ENCODE measurements around the gene CSPG4. TPM values are rescaled to one million over a fixed set of nuclear protein-coding genes. Genes with fewer than 3 reads are reported as not detected.
A peak's percentile ranks its signal among the peaks of the same experiment; 100 is the strongest.

The CSPG4 gene
- total RNA-seq, 2 experiments from 2014 or later, result not detected

DNA sequence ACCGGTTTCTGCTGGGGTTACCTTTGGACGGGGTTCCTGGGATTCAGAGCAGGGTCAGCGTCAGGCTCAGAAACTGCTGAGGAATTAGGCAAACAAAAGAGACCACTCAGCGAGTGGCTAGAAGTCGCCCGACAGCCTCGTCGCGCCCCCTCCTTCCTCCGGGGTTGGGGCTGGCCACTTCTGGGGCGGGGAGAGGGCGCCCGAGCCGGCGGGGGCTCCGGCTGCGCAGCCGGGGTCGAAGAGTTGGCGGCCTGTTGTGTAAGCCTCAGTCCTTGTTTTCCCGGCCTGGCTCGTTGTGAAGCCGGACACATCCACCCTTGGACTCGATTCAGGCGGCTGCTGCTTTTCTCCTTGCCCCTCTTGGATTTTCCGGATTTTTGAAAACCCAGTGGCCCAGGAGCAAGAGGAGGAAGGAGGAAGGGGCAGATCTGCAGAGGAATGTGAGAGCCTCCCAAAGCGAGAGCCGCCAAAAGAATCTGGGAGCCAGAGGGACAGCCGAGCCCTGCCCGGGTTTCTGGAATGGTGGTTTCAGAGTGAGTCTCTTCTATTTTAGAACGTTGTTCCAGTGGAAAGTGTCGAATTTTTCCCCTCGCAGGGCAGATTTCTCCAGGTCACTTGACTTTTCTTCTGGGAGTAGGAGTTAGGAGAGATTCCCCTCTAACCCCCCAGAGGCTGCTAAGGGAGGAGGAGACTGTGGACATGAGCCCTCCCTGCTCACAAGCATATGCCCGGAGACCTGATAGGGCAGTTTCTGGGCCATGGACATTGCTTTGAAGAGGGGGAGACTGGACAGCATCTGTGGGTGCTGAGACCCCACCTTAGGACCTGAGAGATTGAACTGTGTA is 64.3 kb downstream of the CSPG4 start:
- Mint-ChIP-seq H3K27me3 (peaks cover 17% of the 10 kb centered on the region), H3K27ac (no peak overlapping the region), H3K4me3 (peak overlapping the region; percentile 79), H3K4me1 (peaks cover 12% of the 10 kb centered on the region), H3K36me3 (no peaks in the 10 kb centered on the region), H3K9me3 (no peaks in the 10 kb centered on the region)
- ATAC-seq (ENCODE audit: low read depth), result no peak
- no peak for DNase-seq
- POLR2A ChIA-PET, result interaction anchor here (0.8 to 3.1 kb wide), 8 partner anchors 9 to 300 kb away, joined by 3 to 30 read pairs (median 8); partner anchors contain the start of genes IMP3, MAN2C1, SIN3A and SNUPN

DNA sequence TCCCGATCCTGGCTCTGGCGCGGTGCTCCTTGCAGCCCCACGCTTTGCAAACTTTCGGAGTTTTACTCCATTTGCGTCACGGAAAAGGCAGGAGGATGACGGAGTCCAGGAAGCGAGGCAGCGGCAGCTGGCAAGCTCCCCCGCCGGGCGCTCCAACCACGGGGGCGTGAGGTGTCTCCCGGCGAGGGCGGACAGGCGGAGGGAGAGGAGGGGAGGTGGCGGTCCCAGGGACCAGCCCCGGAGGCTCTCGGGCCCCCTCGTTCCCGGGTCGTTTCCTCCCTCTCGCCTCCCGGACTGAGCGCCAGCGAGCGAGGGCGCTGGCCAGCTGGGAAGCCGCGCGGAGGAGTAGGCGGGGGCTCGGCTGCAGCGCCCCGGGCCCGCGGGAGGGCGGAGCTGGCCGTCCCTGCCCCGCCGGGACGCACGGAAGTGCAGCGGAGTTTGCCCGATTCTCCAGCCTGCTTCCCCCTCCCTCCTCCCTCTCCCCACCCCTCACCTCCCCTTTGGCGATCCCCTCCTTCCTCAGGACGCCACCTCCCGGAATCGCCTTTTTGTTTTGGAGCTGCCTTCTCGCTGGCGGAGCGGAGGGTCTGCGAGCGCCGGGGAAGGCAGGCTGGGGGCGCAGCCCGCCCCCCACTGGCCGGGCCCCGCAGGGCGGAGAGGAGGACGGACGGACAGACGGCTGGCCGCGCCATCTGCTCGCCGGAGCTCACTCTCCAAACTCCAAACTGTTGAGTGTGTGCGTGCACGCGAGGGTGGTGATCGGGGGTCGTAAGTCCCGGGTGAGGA is 65.1 kb downstream of the CSPG4 start, which contains the start of gene SNX33:
Gene SNX33, plus strand, starts transcription at position 543 of the 786 bp plus-strand sequence. CDS start 1,191 bp downstream, outside the sequence.
- H3K4me1 Mint-ChIP-seq, result peaks cover 12% of the 10 kb centered on the region
- ATAC-seq (ENCODE audit: low read depth) (peak; percentile 65), DNase-seq (peak; percentile 69)
- H3K27me3 Mint-ChIP-seq, result peaks cover 17% of the 10 kb centered on the region
- peak within 1 kb of the TSS; percentile 86 for H3K4me3 Mint-ChIP-seq
- peak within 1 kb of the TSS; percentile 72 for H3K27ac Mint-ChIP-seq
- H3K36me3 Mint-ChIP-seq, result no peaks in the 10 kb centered on the region
- H3K9me3 Mint-ChIP-seq, result no peaks in the 10 kb centered on the region
- POLR2A ChIA-PET, result interaction anchor here (0.6 to 3.1 kb wide), 9 partner anchors 17 to 299 kb away, joined by 3 to 30 read pairs (median 7); partner anchors contain the start of genes MAN2C1, SIN3A and SNUPN

DNA sequence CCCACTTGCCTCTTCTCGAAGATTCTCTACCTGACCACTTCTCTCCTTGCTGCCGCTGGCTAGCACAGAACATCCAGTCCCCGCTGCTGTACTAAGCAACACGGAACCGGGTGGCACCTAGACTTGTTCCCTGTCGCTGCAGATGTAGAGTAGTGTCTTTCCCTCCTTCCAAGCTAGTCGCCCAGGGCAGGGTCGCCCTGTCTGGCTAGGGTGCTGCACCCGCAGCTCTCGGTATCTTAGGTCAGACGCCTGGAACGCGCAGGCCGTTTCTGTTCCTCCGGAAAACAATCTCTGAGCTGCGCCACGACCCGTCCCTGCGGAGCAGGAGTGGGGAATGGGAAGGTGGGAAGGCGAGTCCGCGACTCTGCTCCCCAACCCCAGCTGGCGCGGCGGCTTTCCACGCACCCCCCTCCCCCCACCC is 65.7 kb downstream of the CSPG4 start:
- H3K27ac Mint-ChIP-seq, result peak overlapping the region; percentile 72
- ATAC-seq (ENCODE audit: low read depth), result no peak
- H3K36me3 Mint-ChIP-seq, result no peaks in the 10 kb centered on the region
- peak overlapping the region; percentile 86 for H3K4me3 Mint-ChIP-seq
- POLR2A ChIA-PET, result interaction anchor here (0.6 to 3.1 kb wide), 7 partner anchors 16 to 293 kb away, joined by 3 to 30 read pairs (median 8); partner anchors contain the start of genes MAN2C1, SIN3A and SNUPN
- H3K9me3 Mint-ChIP-seq, result no peaks in the 10 kb centered on the region
- peaks cover 17% of the 10 kb centered on the region for H3K27me3 Mint-ChIP-seq
- peaks cover 11% of the 10 kb centered on the region for H3K4me1 Mint-ChIP-seq
- DNase-seq, result no peak

DNA sequence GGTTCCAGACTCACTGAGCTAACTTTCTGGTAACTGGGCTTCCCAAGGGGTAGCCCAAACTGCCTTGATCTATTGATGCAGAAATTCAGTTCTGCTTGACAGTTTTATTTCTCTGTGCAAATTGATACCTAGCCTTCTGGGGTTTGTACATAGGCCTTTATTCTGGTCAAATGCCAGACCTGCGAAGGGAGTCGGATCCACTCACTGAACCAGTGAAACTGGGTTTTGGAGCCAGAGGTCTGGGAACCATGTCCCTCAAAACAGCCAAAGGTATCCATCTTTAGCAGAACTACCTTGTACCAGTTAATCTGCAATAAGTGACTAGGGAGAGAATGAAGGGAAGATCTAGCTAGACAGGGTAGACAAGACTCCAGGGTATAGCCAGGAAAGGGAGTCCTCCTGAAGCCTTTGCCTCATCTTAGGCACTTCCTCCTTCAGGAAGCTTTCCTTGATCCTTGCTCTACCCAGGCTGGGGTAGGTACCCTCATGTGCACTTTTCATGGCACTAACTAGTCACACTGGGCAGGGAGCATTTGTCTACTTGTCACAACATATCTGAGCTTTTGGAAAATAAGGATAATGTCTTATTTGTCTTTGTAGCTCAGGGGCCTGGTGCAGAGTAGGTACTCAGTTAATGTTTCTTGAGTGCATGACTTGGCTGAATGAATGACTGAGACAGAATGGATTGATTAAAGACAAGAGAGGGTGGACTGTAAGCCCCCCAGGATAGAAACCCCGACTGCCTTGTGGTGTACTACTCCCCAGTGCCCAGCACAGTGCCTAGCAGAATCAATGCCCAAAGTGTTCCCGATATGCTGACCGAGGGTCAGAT is 66.3 kb downstream of the CSPG4 start:
- H3K4me1 Mint-ChIP-seq, result peaks cover 11% of the 10 kb centered on the region
- POLR2A ChIA-PET, result interaction anchor here (0.7 to 3.1 kb wide), 5 partner anchors 21 to 292 kb away, joined by 3 to 30 read pairs (median 7); partner anchors contain the start of gene SNUPN

DNA sequence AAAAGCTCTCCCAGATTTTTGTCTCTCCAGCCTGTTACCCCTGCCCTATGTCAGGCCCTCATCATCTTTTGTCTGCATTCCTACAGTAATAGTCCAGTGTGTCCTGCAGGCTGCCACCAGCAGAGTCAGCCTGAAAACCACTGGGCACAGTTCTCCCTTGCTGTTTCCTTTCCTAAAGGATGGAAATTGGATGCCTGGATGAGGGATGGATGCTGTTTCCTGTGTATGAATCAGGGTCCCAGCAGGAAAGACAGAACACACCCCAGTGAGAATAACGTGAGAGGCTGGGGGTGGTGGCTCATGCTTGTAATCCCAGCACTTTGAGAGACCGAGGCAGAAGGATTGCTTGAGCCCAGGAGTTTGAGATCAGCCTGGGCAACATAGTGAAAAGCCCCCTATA is 68.3 kb downstream of the CSPG4 start:
- POLR2A ChIA-PET, result no interaction called here
- no peaks in the 10 kb centered on the region for H3K36me3 Mint-ChIP-seq
- peaks cover 17% of the 10 kb centered on the region for H3K27me3 Mint-ChIP-seq
- H3K4me3 Mint-ChIP-seq, result no peak overlapping the region
- H3K27ac Mint-ChIP-seq, result no peak overlapping the region
- H3K4me1 Mint-ChIP-seq, result peaks cover 10% of the 10 kb centered on the region
- ATAC-seq (ENCODE audit: low read depth) (no peak), DNase-seq (no peak)
- H3K9me3 Mint-ChIP-seq, result no peaks in the 10 kb centered on the region

More for the DNA sequence above, 66.3 kb downstream of the CSPG4 start:
- no peak for DNase-seq
- no peak for ATAC-seq (ENCODE audit: low read depth)
- H3K27me3 Mint-ChIP-seq, result peaks cover 17% of the 10 kb centered on the region
- H3K36me3 Mint-ChIP-seq, result no peaks in the 10 kb centered on the region
- H3K9me3 Mint-ChIP-seq, result no peaks in the 10 kb centered on the region
- peak overlapping the region; percentile 86 for H3K4me3 Mint-ChIP-seq
- no peak overlapping the region for H3K27ac Mint-ChIP-seq

DNA sequence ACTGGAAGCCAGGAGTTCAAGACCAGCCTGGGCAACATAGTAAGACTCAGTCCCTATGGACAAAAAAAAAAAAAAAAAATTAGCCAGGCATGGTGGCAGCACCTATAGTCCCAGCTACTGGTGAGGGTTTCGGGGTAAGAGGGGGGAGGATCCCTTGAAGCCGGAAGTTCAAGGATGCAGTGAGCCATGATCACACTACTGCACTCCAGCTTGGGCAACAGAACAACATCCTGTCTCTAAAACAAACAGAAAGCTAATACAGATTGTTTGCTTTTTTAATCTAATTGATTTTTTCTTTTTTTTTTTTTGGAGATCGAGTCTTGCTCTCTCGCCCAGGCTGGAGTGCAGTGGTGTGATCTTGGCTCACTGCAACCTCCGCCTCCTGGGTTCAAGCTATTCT is 71.0 kb downstream of the CSPG4 start:
- Mint-ChIP-seq H3K4me3 (no peak overlapping the region), H3K36me3 (peaks cover 10% of the 10 kb centered on the region), H3K27ac (no peak overlapping the region), H3K4me1 (peaks cover 28% of the 10 kb centered on the region), H3K9me3 (no peaks in the 10 kb centered on the region), H3K27me3 (peaks cover 6% of the 10 kb centered on the region)
- no peak for DNase-seq
- POLR2A ChIA-PET, result interaction anchor here (1.4 to 7.6 kb wide), 8 partner anchors 16 to 273 kb away, joined by 5 to 168 read pairs (median 44); partner anchors contain the start of genes MAN2C1, PTPN9, SIN3A and SNUPN
- ATAC-seq (ENCODE audit: low read depth), result no peak

DNA sequence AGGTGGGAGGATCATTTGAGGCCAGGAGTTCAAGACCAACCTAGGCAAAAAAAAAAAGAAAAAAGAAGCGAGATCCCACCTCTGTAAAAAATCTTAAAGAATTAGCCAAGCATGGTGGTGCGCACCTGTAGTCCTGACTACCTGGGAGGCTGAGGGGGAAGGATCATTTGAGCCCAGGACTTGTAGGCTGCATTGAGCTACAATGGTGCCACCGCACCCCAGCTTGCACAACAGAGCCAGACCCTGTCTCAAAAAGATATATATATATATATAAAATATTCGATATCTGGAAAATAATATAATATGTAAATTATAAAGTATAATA is 71.5 kb downstream of the CSPG4 start:
- Mint-ChIP-seq H3K27ac (peak overlapping the region; percentile 86), H3K27me3 (peaks cover 3% of the 10 kb centered on the region), H3K9me3 (no peaks in the 10 kb centered on the region)

DNA sequence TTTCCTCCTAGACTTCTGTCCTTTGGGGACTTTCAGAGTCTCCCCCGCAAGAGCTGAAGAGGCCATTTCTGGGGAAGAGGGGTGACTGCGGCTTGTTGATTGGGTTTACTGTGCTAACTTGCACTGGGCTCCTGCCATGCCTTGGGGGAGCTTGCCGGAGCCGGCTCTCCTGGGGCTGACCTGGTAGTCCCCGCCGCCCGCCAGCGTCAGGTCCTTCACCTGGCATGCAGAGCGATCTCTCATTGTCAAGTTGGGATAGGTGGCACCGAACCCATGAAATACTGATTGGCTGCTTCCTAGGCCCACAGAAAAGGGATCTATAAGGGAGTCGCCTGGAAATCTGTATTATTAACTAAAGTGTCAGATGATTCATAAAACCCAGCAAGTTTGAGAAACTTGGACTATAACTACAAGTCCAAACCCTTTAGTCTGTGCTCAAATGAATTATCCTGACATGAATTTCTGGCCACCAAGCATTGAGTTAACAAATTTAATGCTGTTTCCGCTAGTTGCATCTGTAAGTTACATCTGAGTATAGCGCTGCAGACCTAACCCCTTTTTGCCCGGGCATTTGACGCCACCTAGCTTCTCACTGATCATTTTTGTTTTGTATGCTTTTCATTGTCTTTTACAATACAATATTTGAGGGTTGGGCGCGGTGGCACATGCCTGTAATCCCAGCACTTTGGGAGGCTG is 72.0 kb downstream of the CSPG4 start:
- Mint-ChIP-seq H3K4me3 (peak overlapping the region; percentile 93), H3K9me3 (no peaks in the 10 kb centered on the region), H3K36me3 (peaks cover 10% of the 10 kb centered on the region), H3K27ac (peak overlapping the region; percentile 86), H3K27me3 (peaks cover 2% of the 10 kb centered on the region), H3K4me1 (peaks cover 29% of the 10 kb centered on the region)
- DNase-seq (peak; percentile 48), ATAC-seq (ENCODE audit: low read depth) (peak; percentile 59)
- POLR2A ChIA-PET, result interaction anchor here (0.9 to 7.6 kb wide), 16 partner anchors 10 to 272 kb away, joined by 3 to 168 read pairs (median 10); partner anchors contain the start of genes MAN2C1, PTPN9, SIN3A and SNUPN

More for the DNA sequence above, 71.5 kb downstream of the CSPG4 start:
- H3K36me3 Mint-ChIP-seq, result peaks cover 10% of the 10 kb centered on the region
- DNase-seq, result no peak
- peaks cover 27% of the 10 kb centered on the region for H3K4me1 Mint-ChIP-seq
- H3K4me3 Mint-ChIP-seq, result peak overlapping the region; percentile 93
- POLR2A ChIA-PET, result interaction anchor here (1.5 to 7.6 kb wide), 9 partner anchors 16 to 273 kb away, joined by 10 to 168 read pairs (median 42); partner anchors contain the start of genes MAN2C1, PTPN9, SIN3A and SNUPN
- ATAC-seq (ENCODE audit: low read depth), result no peak

DNA sequence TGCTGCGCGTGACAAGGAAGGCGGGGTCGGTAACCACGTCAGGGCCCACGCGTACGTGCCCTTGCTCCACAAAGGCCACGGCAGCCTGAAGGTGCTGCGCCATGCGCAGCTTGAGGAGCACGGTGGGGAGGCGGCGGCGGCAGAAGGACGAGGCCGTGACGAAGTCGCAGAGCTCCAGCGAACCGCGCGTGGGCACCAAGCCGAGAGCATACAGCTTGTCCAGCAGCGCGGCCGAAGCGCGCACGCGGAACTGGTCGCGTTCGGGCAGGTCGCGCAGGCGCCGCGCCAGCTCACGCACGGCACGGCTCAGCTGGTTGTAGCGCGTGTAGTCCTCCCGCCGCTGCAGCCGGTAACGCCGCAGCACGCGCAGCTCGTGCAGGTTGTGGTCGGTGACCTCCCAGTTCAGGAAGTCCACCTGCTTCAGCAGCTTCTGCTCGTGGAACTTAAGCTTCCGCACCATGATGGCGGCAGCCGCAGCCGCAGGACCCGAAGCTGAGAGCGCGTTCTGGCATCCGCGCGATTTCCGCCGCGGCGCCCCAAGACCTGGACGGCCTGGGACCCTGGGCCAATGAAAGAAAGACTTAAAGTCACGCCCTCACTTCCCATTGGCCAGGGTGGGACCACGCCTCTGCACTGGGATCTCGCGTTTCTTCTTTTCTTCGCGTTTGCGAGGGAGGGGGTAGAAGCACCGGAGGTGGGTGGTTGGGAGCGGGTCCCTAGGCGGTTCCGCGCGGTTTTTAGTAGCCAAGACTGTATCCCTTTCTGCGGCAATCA is 72.8 kb downstream of the CSPG4 start, which contains the start of gene IMP3:
Gene IMP3, minus strand, starts transcription at position 516 of the 774 bp plus-strand sequence. Its CDS starts 56 bp downstream, at position 460.
- H3K4me3 Mint-ChIP-seq, result peak within 1 kb of the TSS; percentile 93
- H3K27ac Mint-ChIP-seq, result peak within 1 kb of the TSS; percentile 86
- POLR2A ChIA-PET, result interaction anchor here (0.6 to 7.6 kb wide), 20 partner anchors 10 to 271 kb away, joined by 3 to 168 read pairs (median 8); partner anchors contain the start of genes MAN2C1, PTPN9, SIN3A and SNUPN
- DNase-seq (peak; percentile 92), ATAC-seq (ENCODE audit: low read depth) (peak; percentile 92)
- peaks cover 2% of the 10 kb centered on the region for H3K27me3 Mint-ChIP-seq
- peaks cover 10% of the 10 kb centered on the region for H3K36me3 Mint-ChIP-seq
- H3K9me3 Mint-ChIP-seq, result no peaks in the 10 kb centered on the region
- peaks cover 29% of the 10 kb centered on the region for H3K4me1 Mint-ChIP-seq

DNA sequence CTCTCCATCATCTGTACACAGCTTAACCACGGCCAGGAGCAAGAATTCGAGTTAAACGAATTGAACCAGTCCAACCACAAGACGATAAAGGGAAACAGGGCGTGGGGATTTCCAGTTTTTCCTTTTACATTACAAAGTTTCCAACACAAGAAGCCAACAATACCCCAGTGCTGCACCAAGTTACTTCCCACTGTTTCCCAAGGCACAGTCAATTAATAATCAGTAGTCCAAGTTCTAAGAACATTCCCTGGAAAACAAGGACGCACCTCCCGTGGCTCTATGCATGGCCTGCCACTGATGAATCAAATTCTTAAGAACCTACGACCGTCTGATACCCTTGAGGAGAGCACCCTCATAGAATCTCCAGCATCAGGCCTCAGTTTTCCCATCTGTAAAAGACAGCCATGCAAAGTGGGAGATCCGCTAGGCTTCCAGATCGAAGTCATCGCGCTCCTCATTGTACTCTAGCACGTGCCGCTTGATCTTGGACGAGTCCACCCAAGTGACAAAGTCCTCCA is 73.4 kb downstream of the CSPG4 start:
- H3K36me3 Mint-ChIP-seq, result peaks cover 10% of the 10 kb centered on the region
- ATAC-seq (ENCODE audit: low read depth), result no peak
- peak overlapping the region; percentile 86 for H3K27ac Mint-ChIP-seq
- H3K4me1 Mint-ChIP-seq, result peaks cover 29% of the 10 kb centered on the region
- DNase-seq, result no peak
- H3K27me3 Mint-ChIP-seq, result no peaks in the 10 kb centered on the region
- POLR2A ChIA-PET, result interaction anchor here (0.6 to 7.6 kb wide), 17 partner anchors 9 to 271 kb away, joined by 3 to 168 read pairs (median 9); partner anchors contain the start of genes MAN2C1, PTPN9, SIN3A and SNUPN
- no peaks in the 10 kb centered on the region for H3K9me3 Mint-ChIP-seq
- peak overlapping the region; percentile 93 for H3K4me3 Mint-ChIP-seq

Data from activated naive CD8-positive, alpha-beta T cell treated with anti-CD3 and anti-CD28 coated beads, Interleukin-2, amount 10 ng/mL, durations not matched to agents 7 days and 5 days (primary cell).